NCI-H1417 (cell line): ENCODE data around the gene EHMT1.
A peak's percentile ranks its signal among the peaks of the same experiment; 100 is the strongest.
"Not testable (repeated sequence)": the region's sequence is repeated elsewhere in the genome, so short reads cannot be mapped to it uniquely, and the experiment has no call there.

Experiments
- DNase-seq, 3 experiments: peaks; one replicate each; lab custom pipeline; 2025; lab: John Stamatoyannopoulos, UW

EHMT1 gene

GRCh38 chr9:137804908-137805630 is 186.3 kb downstream of the EHMT1 start:
- DNase-seq, result no peak

GRCh38 chr9:137807721-137808703 is 189.2 kb downstream of the EHMT1 start:
- DNase-seq, result no peak

- no peak for DNase-seq
These were observed 190.3 kb downstream of the EHMT1 start for GRCh38 chr9:137809040-137809576.

- not testable (repeated sequence) for DNase-seq
These were observed 191.1 kb downstream of the EHMT1 start for GRCh38 chr9:137809726-137810450.

- DNase-seq, result peak in 1 of 3 experiments; percentile 29
These were observed 192.6 kb downstream of the EHMT1 start for GRCh38 chr9:137811283-137811870.

GRCh38 chr9:137812356-137813023 is 193.7 kb downstream of the EHMT1 start:
- DNase-seq, result peak in 1 of 3 experiments; percentile 33

- peak; percentile 26 to 96 (median 89) for DNase-seq
These were observed 194.4 kb downstream of the EHMT1 start for GRCh38 chr9:137813167-137813566.

- DNase-seq, result peak; percentile 73 to 92 (median 78)
These were observed 195.0 kb downstream of the EHMT1 start for GRCh38 chr9:137813651-137814415.

GRCh38 chr9:137814436-137814835 is 195.6 kb downstream of the EHMT1 start:
- DNase-seq, result peak in 1 of 3 experiments; percentile 44

GRCh38 chr9:137814841-137815240 is 196.0 kb downstream of the EHMT1 start:
- DNase-seq, result no peak

GRCh38 chr9:137815256-137816255 is 196.8 kb downstream of the EHMT1 start:
- DNase-seq, result no peak

GRCh38 chr9:137816531-137817235 is 197.9 kb downstream of the EHMT1 start:
- no peak for DNase-seq

- no peak for DNase-seq
These were observed 198.7 kb downstream of the EHMT1 start for GRCh38 chr9:137817236-137818200.

- DNase-seq, result no peak
These were observed 199.5 kb downstream of the EHMT1 start for GRCh38 chr9:137818286-137818685.

GRCh38 chr9:137820161-137820855 is 201.5 kb downstream of the EHMT1 start:
- DNase-seq, result no peak
